Measurements from ENCODE around the gene RPS24.

GRCh38 chr10:78045237-78045636 lies 11.6 kb downstream of the RPS24 start:
- TF ChIP-seq CTCF (IDR thresholded peaks at IDR 0.05; ENCODE audit: low read length) (0 out of 2 replicates have a peak, but pooled peaks have one; percentile 3), EZH2 (optimal IDR thresholded peaks at IDR 0.05; ENCODE audit: low read depth, low read length) (no peak)

Measured in MM.1S (cell line).